HL-60 (cell line): ENCODE measurements around the gene TEDC1.

Source experiments
- CTCF ChIP-seq: IDR thresholded peaks from one replicate; pipeline ENCODE4 v1.5.1; 2011; ENCODE audit warnings: low read length, control low read depth, inconsistent platforms; ENCODE audit not compliant: insufficient read depth
- GABPA ChIP-seq: IDR thresholded peaks from 2 replicates; pipeline ENCODE4 v1.6.1; 2012; ENCODE audit warnings: low read depth
- POLR2AphosphoS5 ChIP-seq: IDR thresholded peaks from 2 replicates; pipeline ENCODE4 v1.6.1; 2012; ENCODE audit warnings: low read depth

DNA sequence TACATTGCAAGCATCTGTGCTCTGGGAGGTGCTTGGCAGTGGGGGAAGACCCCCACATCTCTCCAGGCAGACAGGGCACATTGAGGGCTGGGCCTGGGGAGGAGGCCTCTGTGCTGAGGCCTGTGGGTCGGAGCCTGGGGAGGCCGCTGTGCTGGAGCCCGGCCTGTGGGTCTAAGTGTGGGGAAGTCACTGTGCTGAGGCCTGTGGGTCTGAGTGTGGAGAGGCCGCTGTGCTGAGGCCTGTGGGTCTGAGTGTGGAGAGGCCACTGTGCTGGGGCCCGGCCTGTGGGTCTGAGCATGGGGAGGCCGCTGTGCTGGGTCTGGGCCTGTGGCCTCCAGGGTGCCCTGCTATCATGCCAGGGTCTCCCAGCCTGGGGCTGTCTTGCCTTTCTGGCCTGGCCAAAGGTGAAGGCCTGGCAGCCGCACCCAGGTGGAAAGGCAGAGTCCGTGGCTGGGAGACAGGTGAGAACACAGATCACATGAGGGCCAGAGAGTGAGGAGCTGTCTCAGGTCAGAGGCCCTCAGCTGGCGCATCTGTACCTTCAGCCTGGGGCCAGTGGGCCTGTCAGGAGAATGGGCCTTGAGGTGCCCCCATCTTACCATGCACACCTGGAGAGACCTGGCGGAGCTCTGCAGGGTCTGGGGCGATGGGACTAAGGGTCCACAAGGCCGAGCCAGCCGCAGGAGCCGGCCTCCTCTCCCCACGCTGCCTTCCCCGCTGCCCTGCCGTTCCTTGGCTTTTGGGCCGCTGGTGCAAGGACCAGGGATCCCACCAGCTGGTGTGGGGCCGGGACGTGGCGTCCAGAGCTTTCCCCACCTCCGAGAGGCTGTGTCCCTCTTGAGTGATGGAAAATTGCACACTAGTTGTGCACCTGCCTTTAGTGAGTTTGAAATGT lies 35.0 kb upstream of the TEDC1 start:
- TF ChIP-seq CTCF = no peak
- no peak for TF ChIP-seq POLR2AphosphoS5
- no peak for TF ChIP-seq GABPA
